ENCODE measurements around the gene RAF1.

DNA sequence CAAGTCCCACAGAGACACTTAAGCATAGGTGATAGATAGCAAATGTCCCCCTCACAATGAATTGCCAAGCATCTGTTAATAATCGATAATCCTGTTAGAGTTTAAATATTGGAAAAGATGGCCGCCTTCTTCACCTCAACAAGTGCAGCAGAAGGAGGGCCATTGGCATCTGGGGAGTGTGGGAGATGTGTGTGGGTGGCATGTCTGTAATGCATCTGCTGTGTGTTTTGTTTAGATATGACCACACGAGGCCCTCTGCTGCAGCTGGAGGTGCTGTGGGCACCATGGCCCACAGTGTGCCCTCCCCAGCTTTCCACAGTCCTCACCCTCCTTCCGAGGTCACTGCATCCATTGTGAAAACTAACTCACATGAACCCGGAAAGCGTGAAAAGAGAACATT, 94.1 kb downstream of the RAF1 start:
- TF ChIP-seq POLR2A (IDR thresholded peaks at IDR 0.05) (no peak), CTCF (IDR thresholded peaks at IDR 0.05) (no peak)
